Cardiac fibroblast (primary cell): ENCODE results near the gene ACTR3.
"Not testable (repeated sequence)": the region's sequence is repeated elsewhere in the genome, so short reads cannot be mapped to it uniquely, and the experiment has no call there.

ENCODE experiments used
- DNase-seq, 2 donors: peaks; one replicate each; pipeline versions ENCODE4 v3.0.0 to v3.0.0-alpha.2; 2010; ENCODE audit warnings: low read depth in 2 of 2
- H3K4me3 ChIP-seq, 2 donors: replicated peaks in 1 of 2; 1 replicate in 1 of 2; 2 replicates in 1 of 2; pipeline ENCODE4 v1.5.1; 2011; ENCODE audit warnings: low read depth in 2 of 2, low read length in 2 of 2, mild to moderate bottlenecking in 2 of 2, moderate library complexity in 1 of 2
- CTCF ChIP-seq: IDR thresholded peaks from one replicate; pipeline ENCODE4 v1.5.1; 2011; ENCODE audit warnings: low read depth, mild to moderate bottlenecking, low read length, inconsistent platforms

Gene ACTR3

GRCh38 chr2:113889471-113890252 is at the start of gene ACTR3:
TSS of gene ACTR3 (plus strand) at chr2:113890089. CDS start at chr2:113890280, 191 bp downstream.
- no peak for TF ChIP-seq CTCF
- DNase-seq, result peak; percentile 99
- peak within 1 kb of the TSS; percentile 79 to 97 for H3K4me3 ChIP-seq

GRCh38 chr2:113840518-113840917 is 49.4 kb upstream of the ACTR3 start:
- no peak overlapping the region for H3K4me3 ChIP-seq
- DNase-seq, result no peak
- TF ChIP-seq CTCF, result no peak

GRCh38 chr2:113842919-113843736 is 46.8 kb upstream of the ACTR3 start:
- H3K4me3 ChIP-seq, result no peak overlapping the region
- no peak for TF ChIP-seq CTCF
- DNase-seq, result peak; percentile 46 to 63

- H3K4me3 ChIP-seq, DNase-seq: not testable (repeated sequence)
Observed at GRCh38 chr2:113843737-113844050, 46.2 kb upstream of the ACTR3 start.

- DNase-seq, result no peak
- no peak for TF ChIP-seq CTCF
- no peak overlapping the region for H3K4me3 ChIP-seq
Observed at GRCh38 chr2:113845261-113845660, 44.6 kb upstream of the ACTR3 start.

- not testable (repeated sequence) for H3K4me3 ChIP-seq
Observed at GRCh38 chr2:113845796-113846195, 44.1 kb upstream of the ACTR3 start.

GRCh38 chr2:113846429-113846828 is 43.5 kb upstream of the ACTR3 start:
- no peak overlapping the region for H3K4me3 ChIP-seq
- no peak for TF ChIP-seq CTCF
- no peak for DNase-seq

More at GRCh38 chr2:113845796-113846195, 44.1 kb upstream of the ACTR3 start:
- not testable (repeated sequence) for DNase-seq
